Stimulated activated CD8-positive, alpha-beta memory T cell treated with anti-CD3 and anti-CD28 coated beads, Interleukin-4, amount 100 ng/mL, for 24 hours (primary cell): ENCODE results near the gene CD46.
"Not testable (repeated sequence)": the region's sequence is repeated elsewhere in the genome, so short reads cannot be mapped to it uniquely, and the experiment has no call there.

Experiments
- DNase-seq: peaks from one replicate; pipeline ENCODE4 v3.0.0-alpha.2; 2020; ENCODE audit warnings: low read depth

CD46 gene

GRCh38 chr1:207751463-207751789, 428 bp upstream of the CD46 start:
- DNase-seq, result not testable (repeated sequence)

- DNase-seq, result peak; percentile 12
Measured at GRCh38 chr1:207752456-207752998, 673 bp downstream of the CD46 start.

- DNase-seq, result no peak
Measured at GRCh38 chr1:207753611-207754010, 1.8 kb downstream of the CD46 start.

GRCh38 chr1:207754011-207754410, 2.2 kb downstream of the CD46 start:
- DNase-seq, result no peak

GRCh38 chr1:207754974-207755700, 3.3 kb downstream of the CD46 start:
- DNase-seq, result no peak

- no peak for DNase-seq
Measured at GRCh38 chr1:207755846-207756693, 4.2 kb downstream of the CD46 start.

- no peak for DNase-seq
Measured at GRCh38 chr1:207762622-207763021, 10.8 kb downstream of the CD46 start.

- DNase-seq, result no peak
Measured at GRCh38 chr1:207763091-207763490, 11.2 kb downstream of the CD46 start.

- no peak for DNase-seq
Measured at GRCh38 chr1:207763972-207764371, 12.1 kb downstream of the CD46 start.

GRCh38 chr1:207766569-207766968, 14.7 kb downstream of the CD46 start:
- DNase-seq, result no peak

GRCh38 chr1:207770514-207770913, 18.7 kb downstream of the CD46 start:
- not testable (repeated sequence) for DNase-seq

- DNase-seq, result not testable (repeated sequence)
Measured at GRCh38 chr1:207776045-207776444, 24.2 kb downstream of the CD46 start.

- not testable (repeated sequence) for DNase-seq
Measured at GRCh38 chr1:207777412-207777811, 25.6 kb downstream of the CD46 start.

- DNase-seq, result no peak
Measured at GRCh38 chr1:207779008-207779407, 27.2 kb downstream of the CD46 start.

- no peak for DNase-seq
Measured at GRCh38 chr1:207781312-207781711, 29.5 kb downstream of the CD46 start.

GRCh38 chr1:207787776-207788175, 35.9 kb downstream of the CD46 start:
- DNase-seq, result no peak

GRCh38 chr1:207789386-207789785, 37.5 kb downstream of the CD46 start:
- DNase-seq, result no peak

GRCh38 chr1:207789792-207790787, 38.2 kb downstream of the CD46 start:
- DNase-seq, result no peak

GRCh38 chr1:207791290-207791689, 39.4 kb downstream of the CD46 start:
- no peak for DNase-seq

GRCh38 chr1:207793327-207793726, 41.5 kb downstream of the CD46 start:
- DNase-seq, result no peak

- DNase-seq, result no peak
Measured at GRCh38 chr1:207794861-207795260, 43.0 kb downstream of the CD46 start.
